GM19193 (cell line): ENCODE data around the gene RELT.

ENCODE experiments used
- POLR2A ChIP-seq: IDR thresholded peaks from 4 replicates; pipeline ENCODE4 v1.6.1; 2011; ENCODE audit not compliant: insufficient read depth, insufficient read length; ENCODE audit errors: extremely low read depth

The RELT gene

GRCh38 chr11:73401924-73402833, 26.0 kb downstream of the RELT start:
- TF ChIP-seq POLR2A, result no peak

DNA sequence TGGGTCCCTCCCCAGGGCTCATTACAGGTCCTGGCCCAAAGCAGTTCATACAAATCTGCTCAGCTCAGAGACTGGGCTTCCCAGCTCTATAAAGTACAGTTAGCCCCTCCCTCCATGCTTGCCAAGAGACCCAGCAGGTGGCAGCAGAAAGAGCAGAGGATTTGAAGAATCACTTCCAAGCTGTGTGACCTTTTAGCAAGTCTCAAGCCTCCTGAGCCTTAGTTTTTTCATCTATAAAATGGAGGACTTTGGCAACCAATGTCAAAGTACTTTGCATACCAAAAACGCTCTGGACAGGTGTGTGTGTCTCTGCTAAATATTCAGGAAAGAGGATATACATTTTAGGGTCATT, 26.6 kb downstream of the RELT start:
- no peak for TF ChIP-seq POLR2A

GRCh38 chr11:73403541-73403940, 27.3 kb downstream of the RELT start:
- no peak for TF ChIP-seq POLR2A

GRCh38 chr11:73404048-73404447, 27.8 kb downstream of the RELT start:
- no peak for TF ChIP-seq POLR2A

- no peak for TF ChIP-seq POLR2A
These were observed 28.4 kb downstream of the RELT start for GRCh38 chr11:73404506-73405145.

GRCh38 chr11:73405146-73405510, 28.9 kb downstream of the RELT start:
- no peak for TF ChIP-seq POLR2A

GRCh38 chr11:73406131-73406530, 29.9 kb downstream of the RELT start:
- no peak for TF ChIP-seq POLR2A

GRCh38 chr11:73406619-73407018, 30.4 kb downstream of the RELT start:
- TF ChIP-seq POLR2A, result no peak

- TF ChIP-seq POLR2A, result no peak
These were observed 33.2 kb downstream of the RELT start for GRCh38 chr11:73409431-73409830.

DNA sequence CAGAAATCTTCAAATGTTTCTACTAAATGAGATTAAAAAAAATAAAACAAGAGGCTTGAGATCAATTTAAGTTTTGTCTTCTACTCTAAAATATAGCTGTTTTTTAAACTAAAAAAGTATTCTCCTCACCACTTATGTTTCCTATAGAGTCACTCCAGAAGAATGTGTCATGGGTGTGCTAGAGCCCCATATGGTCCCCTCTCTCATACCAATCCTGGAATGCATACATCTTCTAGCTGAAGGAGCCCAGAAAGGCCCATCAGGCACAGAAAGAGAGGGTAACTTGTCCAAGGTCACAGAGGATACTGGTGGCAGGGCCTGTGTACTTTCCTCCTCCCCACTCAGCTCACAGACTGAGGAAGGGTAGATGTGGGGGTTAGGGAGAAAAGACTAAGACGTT, 34.4 kb downstream of the RELT start:
- no peak for TF ChIP-seq POLR2A

DNA sequence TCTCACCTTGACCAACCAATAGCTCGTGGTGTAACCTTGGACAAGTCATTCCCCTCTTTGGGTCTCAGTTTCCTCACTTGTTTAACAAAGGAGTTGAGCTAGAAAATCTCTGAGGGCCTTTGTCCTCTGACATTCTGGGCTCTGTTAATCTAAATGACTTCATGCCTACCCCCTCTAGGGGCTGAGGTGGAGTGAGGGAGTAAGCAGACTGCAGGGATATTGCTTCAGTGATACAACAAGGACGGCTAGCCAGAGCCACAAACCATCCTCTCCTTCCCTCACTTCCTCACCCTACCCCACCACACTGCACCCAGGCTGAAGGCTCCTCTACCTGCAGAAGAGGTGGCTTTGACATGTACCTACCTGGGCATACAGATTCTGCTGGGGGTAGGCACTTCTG, 34.8 kb downstream of the RELT start:
- no peak for TF ChIP-seq POLR2A

GRCh38 chr11:73412308-73412707, 36.1 kb downstream of the RELT start:
- no peak for TF ChIP-seq POLR2A

- no peak for TF ChIP-seq POLR2A
These were observed 37.1 kb downstream of the RELT start for GRCh38 chr11:73413256-73413655.

- no peak for TF ChIP-seq POLR2A
These were observed 38.9 kb downstream of the RELT start for GRCh38 chr11:73414977-73415651.

- no peak for TF ChIP-seq POLR2A
These were observed 39.8 kb downstream of the RELT start for GRCh38 chr11:73415854-73416615.

DNA sequence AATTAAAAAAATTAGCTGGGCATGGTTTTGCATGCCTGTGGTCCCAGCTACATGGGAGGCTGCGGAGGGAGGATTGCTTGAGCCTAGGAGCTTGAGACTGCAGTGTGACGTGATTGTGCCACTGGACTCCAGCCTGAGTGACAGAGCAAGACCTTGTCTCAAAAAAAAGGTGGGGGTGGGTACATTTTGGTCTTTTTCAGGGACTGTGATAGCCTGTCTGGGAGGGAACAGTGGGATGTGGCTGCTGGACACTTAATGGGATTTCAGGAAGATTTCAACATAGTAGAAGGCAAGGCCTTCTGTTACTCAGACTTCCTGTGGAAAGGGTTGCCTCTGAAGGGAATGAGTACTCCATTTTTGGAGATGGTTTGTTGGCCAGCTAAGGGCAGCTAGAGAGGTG, 40.6 kb downstream of the RELT start:
- no peak for TF ChIP-seq POLR2A

GRCh38 chr11:73420136-73420535, 43.9 kb downstream of the RELT start:
- TF ChIP-seq POLR2A, result no peak
